UCSD-AML1 (cell line): ENCODE data around the gene IGSF9.
"Not testable (repeated sequence)": the region's sequence is repeated elsewhere in the genome, so short reads cannot be mapped to it uniquely, and the experiment has no call there.

Experiments
- DNase-seq: peaks from one replicate; lab custom pipeline; 2025; ENCODE audit not compliant: unreplicated experiment; lab: John Stamatoyannopoulos, UW

Gene IGSF9

DNA sequence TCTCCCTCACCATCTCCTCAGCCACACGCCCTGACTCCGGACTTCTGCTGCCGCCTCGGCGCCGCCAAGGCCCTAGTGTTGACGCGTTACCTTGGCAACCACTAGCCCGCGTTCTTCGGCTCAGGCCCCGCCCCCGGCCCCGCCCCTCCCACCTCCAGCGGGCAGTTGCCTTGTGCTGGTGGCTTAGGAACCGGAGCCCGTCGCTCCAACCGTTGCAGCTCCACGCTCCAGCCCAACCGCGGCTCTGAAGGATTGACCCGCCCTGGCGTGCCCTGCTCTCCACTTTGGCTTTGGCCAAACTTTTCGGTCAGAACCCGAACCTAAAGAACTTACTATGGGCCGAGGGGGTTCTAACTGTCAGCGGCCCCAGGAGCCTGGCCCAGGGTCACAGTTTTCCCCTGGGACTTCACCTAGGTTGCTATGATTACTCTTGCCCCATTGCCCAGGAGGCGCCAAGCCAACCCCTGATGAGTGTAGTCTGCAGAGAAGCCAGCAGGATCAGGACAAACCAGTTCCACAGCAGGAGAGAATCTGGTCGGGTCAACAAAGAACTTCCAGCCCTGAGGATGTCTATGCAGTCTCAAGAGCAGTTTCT lies 45.2 kb downstream of the IGSF9 start, which contains the start of gene CFAP45:
CFAP45 (minus strand) TSS at position 80 of the 595 bp plus-strand sequence; CDS start at position 13, 67 bp downstream.
- DNase-seq = no peak

DNA sequence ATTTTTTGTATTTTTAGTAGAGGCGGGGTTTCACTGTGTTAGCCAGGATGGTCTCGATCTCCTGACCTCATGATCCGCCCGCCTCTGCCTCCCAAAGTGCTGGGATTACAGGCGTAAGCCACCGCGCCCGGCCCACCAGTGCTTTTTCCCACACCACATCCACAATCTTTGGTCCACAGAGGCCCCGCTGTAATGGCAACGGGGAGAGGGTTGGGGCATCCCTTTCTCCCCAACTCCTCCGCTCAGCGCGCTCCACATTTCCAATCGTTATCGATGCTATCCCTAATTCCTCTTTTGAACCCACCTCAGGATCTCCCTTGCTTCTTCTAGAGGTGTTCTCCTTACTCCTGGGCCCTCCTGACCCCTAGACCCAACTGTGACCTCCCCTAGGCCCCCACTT lies 45.8 kb downstream of the IGSF9 start:
- not testable (repeated sequence) for DNase-seq

GRCh38 chr1:159898527-159898926 lies 46.9 kb downstream of the IGSF9 start:
- peak; percentile 27 for DNase-seq

GRCh38 chr1:159897962-159898361 lies 47.5 kb downstream of the IGSF9 start:
- DNase-seq = no peak

DNA sequence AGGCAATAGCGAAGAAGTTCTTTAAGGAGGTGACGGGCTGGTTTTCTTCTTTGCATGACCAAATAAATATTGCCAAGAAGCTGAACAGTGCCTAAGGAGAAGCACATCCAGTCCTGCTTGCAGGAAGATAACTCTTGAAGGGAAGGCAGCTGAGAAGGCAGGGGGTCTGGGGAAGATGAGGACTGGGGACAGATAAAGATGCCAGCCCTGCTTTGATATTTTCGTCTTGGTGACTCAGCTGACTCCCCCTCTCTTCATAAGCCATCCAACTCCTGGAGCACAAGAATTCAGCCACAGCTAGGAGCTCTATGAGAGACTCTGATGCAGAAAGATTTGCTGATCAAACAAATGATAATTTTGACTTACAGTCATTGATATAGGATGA lies 48.9 kb downstream of the IGSF9 start:
- DNase-seq = no peak

- DNase-seq = no peak
Observed at GRCh38 chr1:159895836-159896545, 49.4 kb downstream of the IGSF9 start.

DNA sequence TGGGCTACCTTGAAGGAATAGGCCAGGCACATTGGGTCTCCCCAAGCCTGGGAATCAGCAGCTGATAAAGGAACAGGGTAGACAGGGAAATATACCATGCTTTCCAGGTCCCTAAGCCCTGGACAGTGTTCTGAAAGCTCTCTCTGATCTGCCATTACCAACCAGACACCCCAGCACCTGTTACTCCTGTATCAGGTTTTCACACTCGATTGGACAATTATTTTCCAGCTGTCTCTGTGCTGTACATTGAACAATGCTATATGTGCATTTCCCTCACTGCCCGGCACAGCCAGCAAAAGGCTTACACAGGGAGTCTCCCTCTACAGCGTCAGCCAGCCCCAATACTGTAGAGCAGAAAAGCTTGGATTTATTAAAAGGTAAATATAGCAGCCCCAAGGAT lies 50.1 kb downstream of the IGSF9 start:
- no peak for DNase-seq

DNA sequence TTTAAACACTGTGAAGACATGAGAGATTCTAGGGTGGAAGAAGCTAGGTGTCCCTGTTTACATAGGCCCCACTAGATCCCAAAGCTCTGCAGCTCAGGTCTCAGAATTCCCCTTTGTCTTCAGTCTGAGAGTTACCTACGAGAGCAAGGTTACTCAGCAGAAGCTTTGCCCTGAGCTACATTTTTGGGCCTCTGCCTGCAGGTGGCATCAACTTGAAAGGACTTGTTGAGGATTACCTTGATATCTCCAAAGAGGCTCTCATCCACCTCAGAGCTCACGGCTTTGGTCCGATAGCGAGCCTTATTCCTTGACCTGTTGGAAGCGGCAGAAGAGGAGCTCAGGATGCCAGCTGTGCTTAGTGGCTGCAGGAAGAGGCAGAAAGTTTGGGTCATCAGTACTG lies 52.5 kb downstream of the IGSF9 start:
- peak; percentile 32 for DNase-seq

- peak; percentile 83 for DNase-seq
Observed at GRCh38 chr1:159891275-159892157, 53.9 kb downstream of the IGSF9 start.

GRCh38 chr1:159890390-159890789 lies 55.0 kb downstream of the IGSF9 start:
- no peak for DNase-seq

DNA sequence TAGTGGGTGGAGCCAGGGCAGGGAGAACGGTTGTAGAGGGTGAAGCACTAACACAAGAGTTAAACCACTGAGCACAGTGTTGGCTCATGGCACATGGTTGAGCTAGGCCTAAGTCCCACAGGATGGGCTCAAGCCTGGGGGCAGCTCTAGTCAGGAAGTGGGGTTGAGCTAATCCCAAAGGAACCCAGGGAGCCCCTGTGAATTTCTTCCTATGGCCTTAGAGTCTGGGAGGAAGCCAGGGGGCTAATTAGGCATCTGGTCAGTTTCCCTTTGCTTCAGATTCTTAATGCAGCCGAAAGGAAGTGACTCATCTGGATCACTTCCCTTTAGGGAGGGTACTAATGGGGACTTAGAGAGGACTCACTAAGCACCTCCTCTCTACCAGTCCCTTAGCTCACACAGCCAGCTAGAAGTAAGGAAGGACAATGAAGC lies 55.6 kb downstream of the IGSF9 start:
- peak; percentile 52 for DNase-seq

- no peak for DNase-seq
Observed at GRCh38 chr1:159889202-159889601, 56.2 kb downstream of the IGSF9 start.

DNA sequence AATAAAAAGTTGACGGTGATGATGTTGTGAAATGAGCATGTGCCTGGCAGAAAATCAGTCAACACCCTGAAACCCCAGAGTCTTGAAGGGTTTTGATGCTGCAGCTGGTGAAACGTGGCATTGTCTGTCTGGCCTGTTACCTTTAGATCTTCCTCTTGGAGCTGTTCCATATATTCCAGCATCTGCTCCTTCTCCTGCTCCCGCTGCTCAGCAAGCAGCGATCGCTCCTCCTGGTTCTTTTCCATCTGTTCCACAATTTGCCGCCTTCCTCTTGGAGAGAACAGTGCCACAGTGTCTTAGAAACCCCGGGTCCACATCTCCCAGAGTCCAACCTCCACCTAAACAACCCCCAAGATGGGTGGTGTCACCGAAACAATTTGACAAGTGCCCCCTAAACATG lies 61.1 kb downstream of the IGSF9 start:
- DNase-seq = no peak

GRCh38 chr1:159883134-159883533 lies 62.3 kb downstream of the IGSF9 start:
- DNase-seq = no peak

DNA sequence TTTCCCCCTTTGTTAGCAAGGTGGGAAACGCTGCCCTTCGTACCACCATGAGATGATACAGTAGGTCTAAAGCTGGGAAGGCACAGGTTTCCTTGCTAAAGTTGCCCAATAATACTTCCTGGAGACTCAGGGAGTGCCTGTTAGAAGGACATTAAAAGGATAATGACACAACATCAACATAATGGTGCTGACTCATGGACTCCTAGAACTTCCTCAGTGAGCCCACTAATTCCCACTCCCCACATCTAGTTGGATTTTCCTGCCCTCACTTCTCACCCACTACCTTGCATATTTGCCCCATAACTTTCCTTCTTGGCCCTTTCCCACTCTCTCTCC lies 62.9 kb downstream of the IGSF9 start:
- DNase-seq = no peak

GRCh38 chr1:159881622-159882526 lies 63.5 kb downstream of the IGSF9 start:
- DNase-seq = peak; percentile 64

DNA sequence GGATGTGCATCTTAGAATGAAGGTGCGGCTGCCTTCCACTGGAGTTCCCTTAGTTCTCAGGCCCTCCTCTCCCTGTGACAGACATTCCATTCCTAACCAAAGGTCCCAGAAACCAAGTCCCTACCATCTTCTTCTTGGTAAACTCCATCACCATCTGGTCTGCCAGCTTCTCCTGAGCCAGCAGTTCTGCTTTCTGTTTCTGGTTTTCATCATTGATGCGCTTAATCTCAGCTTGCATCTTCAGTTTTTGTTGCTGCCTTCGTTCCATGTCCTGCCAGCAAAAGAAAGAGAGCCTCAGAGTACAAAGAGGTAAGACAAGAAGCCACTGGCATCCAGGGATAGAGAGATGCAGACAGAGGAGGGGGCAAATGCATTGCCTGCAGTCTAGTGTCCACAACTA lies 65.0 kb downstream of the IGSF9 start:
- no peak for DNase-seq

DNA sequence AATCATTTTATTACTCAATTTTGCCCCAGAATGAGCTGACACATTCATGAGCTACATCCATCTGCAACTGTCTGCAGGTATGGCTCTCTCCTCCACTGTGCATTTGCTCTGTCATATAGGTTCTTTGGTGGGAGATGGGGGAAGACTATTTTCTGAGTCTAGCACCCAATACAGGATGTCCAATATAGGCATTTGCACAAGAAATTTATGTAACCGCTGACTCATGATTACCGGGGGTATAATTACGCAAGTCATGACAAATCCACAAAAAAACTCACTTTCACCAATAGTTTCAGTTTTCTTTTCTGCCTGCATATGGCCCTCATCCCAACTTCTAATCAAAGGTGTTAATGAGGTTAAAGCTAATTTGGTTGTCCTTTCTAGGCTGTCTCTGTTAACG lies 65.4 kb downstream of the IGSF9 start:
- DNase-seq = no peak

- DNase-seq = no peak
Observed at GRCh38 chr1:159879136-159879535, 66.3 kb downstream of the IGSF9 start.

GRCh38 chr1:159877695-159878444 lies 67.5 kb downstream of the IGSF9 start:
- no peak for DNase-seq
